Activated CD8-positive, alpha-beta memory T cell treated with anti-CD3 and anti-CD28 coated beads for 4 hours (primary cell): ENCODE measurements around the gene DNAJB12.
A peak's percentile ranks its signal among the peaks of the same experiment; 100 is the strongest.
"Not testable (repeated sequence)": the region's sequence is repeated elsewhere in the genome, so short reads cannot be mapped to it uniquely, and the experiment has no call there.

Experiments used
- DNase-seq, 2 donors: peaks; one replicate each; pipeline ENCODE4 v3.0.0-alpha.2; 2020; ENCODE audit warnings: low read depth in 2 of 2

Gene DNAJB12

DNA sequence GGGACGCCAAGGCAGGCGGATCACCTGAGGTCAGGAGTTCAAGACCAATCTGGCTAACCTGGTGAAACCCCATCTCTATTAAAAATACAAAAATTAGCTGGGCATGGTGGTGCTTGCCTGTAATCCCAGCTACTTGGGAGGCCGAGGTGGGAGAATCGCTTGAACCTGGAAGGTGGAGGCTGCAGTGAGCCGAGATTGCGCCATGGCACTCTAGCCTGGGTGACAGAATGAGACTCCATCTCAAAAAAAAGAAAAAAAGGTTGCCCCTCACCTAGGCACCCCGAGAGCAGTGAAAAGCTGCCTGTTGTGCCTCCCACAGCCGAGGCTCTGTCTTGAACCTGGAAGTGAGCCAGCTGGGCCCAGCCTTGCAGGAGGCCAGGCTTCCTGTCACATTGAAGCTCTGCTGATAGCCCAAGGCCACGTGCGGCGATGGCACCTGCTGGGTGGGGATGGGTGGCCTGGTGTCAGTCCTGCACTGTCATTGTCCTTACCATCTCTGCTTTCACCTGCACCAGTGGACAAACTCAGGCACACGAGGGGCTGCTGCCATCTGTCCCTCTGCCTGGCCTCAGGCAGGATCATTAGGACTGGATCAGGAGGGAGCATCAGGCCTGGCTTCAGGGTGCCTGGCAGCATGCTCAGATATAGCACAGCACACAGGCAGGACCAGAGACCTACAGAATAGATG lies 37.8 kb downstream of the DNAJB12 start:
- no peak for DNase-seq

GRCh38 chr10:72316386-72316700 lies 38.4 kb downstream of the DNAJB12 start:
- no peak for DNase-seq

DNA sequence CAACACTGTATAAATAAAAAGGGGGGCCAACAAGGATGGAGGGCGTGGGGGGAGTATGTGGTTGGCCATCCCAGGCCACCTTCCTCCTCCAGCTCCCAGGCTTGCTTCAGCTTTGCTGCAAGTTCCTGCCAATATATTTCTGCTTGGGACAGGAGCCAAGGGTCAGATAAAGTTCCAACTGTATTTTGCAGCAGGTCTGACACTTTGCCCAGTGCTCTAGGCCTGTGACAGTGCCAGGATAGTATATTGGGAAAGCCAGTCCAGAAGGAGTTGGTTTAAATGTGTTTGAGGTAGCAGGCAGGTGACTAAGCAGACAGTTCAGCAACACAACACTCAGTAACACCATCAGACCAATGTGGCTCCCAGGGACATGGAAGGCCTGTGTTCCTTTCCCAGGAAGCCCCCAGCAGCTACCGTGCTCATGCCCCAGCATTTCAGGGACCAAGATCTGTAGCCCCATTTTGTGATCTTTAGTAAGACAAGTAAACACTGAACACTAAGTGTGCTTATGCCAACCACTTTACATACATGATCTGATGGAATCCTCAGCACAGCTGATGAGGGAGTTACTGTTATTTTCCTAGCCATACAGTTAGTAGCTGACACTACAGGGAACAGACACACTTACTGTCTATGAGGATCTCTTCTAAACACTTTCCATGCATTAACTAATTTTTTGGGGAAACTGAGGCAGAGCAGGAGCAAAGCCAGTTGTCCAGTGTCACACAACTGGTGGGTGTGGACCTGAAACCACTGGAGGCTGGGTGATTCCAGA lies 38.9 kb downstream of the DNAJB12 start:
- DNase-seq, result no peak

- no peak for DNase-seq
These were observed 39.7 kb downstream of the DNAJB12 start for GRCh38 chr10:72315054-72315453.

- no peak for DNase-seq
These were observed 40.5 kb downstream of the DNAJB12 start for GRCh38 chr10:72314263-72314662.

DNA sequence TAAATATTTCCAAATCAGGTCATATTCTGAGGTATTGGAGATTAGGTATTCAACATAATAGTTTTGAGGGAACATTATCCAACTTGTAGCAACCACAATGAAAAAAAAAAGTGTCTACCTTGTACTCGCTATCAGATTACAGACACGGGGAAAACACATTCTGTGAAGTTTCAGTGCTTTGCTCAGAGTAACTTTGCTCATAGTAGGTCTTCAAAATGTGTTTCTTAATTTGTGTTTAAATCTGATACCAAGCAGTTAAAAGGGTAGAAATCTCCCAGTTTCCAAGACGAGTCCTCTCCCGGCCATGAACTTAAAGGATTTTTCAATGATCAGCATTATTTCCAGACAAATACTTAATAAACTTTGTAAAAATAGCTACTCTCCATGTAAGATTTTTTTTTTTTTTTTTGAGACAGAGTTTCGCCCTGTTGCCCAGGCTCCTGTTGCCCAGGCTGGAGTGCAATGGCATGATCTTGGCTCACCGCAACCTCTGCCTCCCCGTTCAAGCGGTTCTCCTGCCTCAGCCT lies 41.8 kb downstream of the DNAJB12 start:
- no peak for DNase-seq

- no peak for DNase-seq
These were observed 43.1 kb downstream of the DNAJB12 start for GRCh38 chr10:72311667-72312066.

DNA sequence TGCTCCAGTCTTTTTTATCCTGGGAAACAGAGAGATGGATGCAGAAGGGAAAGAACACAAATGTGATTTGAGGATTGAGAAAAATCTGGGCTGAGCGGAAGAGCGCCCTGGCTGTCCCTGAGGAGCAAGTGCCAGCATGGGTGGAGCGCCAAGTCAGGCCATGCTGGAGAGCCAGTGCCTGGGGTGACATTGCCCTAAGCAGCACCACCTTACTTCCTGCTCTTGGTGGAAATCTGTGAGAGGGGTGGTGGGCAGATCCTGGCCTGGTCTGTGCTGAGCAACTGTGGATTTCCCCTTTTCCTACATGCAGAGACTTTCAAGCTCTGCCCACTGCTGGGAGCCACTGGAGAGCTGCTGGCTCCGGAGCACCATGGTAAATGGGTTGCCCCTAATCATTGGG lies 44.1 kb downstream of the DNAJB12 start:
- no peak for DNase-seq

DNA sequence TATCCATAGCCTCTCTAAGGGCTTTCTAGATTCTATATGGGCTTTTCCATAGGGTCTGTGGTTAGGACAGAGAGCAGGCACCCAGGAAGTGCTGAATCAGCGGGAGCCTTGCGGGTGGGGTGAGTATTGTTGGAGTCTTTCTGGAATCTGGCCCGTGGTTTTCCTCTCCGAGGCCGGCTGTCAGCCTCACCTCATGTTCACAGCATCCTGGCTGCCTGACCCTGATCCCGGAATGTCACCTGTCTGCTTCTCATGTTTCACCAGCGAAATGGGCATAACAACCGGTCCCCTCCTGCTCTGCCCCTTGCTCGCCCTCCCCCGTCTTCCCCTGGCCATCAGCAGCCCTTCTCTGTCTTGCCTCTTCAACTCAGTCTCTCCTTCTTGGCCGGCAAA lies 44.5 kb downstream of the DNAJB12 start:
- DNase-seq, result no peak

DNA sequence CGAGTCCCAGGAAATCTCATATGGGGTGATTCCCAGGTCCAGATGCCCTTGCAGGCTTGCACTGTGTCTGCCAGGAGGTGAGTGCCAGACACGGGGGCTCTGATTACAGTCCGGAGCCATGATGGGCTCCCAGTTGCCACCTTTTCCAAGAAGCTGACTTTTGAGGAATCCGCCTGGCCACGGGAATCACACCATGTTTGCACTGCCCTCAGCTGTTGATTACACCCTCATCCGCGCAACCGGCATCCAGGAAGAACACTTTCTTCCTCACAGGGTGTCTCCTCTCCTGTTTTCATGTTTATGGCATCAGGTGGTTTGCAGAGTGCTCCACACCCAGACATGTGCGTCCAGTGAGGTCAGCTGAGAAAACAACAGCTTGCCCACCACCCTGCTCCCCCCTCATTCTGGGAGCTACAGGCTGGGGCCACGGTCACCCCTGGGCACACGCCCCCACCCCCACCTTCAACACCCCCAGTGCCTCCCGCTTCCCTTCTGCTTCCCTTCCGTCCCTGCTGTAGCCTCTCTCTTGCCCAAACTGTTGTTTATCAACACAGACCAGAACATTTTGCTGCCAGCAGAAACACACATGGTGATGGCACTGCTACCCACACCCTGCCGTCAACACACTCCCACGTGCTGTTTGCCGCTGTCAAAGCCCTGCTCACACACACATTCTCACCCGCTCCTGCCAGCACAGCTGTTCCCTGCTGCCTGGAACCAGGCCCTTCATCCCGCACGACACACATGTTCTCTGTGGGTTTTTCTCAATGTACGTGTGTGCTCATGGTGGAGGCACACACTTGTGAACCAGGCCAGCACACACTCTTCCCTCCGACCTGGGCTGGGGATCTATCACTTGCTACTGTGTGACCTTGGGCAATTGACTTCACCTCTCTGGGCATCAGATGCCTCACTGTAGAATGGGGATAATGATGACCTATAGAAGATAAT lies 45.2 kb downstream of the DNAJB12 start:
- DNase-seq, result no peak

DNA sequence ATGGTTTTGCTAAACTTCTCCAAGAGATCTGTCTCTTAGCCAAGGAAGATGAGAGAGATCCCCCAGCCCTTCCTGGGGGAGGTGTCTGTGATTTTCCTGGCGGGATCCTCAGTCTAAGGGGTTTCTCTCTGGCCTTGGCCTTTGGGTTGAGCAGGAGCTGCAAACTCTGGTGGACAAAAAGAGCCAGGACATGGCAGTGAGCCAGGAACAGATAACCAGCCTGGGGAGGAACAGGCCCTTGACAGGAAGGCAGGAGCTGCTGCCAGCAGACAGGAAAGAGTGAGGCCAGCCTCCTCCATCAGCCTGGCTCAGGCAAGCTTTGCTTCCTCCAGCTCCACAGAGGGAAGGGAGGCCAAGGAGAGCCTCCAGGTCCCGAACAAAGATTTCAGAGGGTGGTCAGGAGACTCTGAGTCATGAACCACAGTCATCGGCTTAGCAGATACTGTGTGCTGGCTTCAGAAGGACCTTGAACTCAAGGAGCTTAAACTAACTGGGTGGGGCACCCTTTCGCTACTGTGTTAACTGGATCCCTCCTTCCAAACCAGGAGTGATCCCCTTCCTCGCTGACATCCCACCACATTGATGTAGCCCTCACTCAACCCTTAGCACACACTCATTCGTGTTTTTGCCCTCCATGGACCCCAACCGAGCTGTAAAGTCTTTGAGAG lies 46.3 kb downstream of the DNAJB12 start:
- DNase-seq, result no peak

DNA sequence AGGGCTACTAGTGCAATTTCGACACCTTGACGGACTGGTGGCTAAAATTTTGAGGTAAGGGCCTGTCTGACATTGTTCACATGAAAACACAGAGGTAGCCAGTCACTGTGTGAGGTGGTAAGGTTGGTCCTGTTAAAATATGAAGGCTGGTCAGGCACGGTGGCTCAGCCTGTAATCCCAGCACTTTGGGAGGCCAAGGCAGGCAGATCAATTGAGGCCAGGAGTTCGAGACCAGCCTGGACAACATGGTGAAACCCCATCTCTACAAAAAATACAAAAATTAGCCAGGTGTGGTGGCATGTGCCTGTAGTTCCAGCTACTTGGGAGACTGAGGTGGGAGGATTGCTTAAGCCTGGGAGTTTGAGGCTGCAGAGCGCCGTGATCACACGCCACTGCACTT lies 47.0 kb downstream of the DNAJB12 start:
- not testable (repeated sequence) for DNase-seq

GRCh38 chr10:72306215-72306760 lies 48.4 kb downstream of the DNAJB12 start:
- DNase-seq, result no peak

- no peak for DNase-seq
These were observed 51.1 kb downstream of the DNAJB12 start for GRCh38 chr10:72303424-72304128.

DNA sequence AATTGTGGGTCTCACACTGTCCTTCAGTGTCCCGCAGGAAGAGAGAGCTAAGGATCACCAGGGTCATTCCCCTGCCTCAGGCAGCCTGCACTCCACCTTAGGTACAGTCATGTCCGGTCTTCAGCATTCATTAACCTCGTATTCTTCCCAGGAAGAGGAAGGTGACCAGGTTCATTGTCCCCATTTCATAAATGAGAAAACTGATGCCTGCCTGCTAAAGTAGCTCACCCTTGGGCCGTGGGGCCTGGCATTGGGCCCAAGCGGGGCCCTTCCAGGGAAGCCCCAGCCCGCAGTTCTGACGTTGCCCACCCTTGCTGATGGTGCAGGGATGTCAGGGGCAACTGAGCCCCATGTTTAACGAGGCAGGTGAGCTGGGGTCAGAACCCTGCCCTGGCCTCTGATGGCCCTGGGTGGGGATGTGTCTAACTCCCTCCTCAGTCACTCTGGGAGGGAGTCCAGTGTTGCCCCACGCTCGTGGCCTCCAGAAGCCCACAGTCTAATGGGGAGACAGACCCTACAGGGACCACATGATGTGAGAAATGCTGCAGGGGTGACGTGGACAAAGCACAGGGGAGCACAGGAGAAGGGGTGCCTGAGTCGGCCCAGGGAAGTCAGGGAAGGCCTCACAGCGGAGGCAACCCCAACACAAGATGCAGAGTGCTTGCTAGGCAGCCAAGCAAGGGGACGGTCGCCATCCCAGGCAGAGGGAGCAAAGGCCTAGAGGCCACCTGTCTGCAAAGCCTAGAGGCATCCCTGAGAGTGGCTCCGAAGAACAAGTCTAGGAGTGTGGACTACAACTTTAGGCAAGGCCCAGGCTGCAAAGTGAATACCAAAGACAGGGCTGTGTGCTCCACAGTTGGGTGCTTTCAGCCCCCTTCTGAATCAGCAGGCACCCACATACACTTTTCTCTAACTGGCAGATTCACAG lies 55.9 kb downstream of the DNAJB12 start:
- no peak for DNase-seq

DNA sequence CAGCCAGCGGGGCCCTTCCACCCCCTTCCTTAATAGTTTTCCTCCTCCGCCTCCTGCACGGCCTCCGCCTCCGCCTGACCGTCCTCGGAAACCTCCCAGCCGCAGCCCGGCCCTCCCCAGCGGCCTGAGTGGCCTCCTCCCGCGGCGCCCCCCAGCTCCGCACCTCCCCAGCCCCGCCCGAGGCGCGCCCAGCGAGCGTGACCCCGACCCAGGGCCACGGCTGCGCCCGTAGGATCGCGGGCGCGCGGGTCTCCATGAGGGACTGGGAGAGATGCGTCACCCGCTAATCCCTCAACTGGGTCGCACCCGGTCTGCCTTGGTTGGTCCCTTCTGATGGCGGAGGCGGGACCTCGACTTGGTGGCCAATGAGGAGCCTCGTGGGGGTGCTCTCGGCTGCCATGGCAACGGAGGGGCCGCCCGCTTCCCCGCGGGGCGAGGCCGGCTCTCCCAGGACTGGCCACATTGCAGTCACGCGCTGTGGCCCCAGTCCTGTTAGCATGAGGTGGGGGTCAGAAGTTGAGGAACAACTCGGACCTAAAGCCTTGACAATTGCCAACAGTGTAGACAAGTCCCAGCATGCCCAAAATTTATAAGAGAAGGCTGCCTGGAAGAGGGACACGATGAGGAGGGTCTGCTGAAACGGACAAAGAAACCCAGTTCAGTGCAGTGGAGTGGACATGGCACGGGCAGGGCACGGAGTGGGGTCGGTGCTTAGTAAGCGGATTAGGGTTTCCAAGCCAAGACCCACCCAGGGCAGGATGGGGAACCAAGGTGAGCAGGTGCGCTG lies 56.7 kb downstream of the DNAJB12 start:
- peak; percentile 74 to 83 for DNase-seq

GRCh38 chr10:72297281-72297804 lies 57.4 kb downstream of the DNAJB12 start:
- DNase-seq, result peak; percentile 88 to 94

DNA sequence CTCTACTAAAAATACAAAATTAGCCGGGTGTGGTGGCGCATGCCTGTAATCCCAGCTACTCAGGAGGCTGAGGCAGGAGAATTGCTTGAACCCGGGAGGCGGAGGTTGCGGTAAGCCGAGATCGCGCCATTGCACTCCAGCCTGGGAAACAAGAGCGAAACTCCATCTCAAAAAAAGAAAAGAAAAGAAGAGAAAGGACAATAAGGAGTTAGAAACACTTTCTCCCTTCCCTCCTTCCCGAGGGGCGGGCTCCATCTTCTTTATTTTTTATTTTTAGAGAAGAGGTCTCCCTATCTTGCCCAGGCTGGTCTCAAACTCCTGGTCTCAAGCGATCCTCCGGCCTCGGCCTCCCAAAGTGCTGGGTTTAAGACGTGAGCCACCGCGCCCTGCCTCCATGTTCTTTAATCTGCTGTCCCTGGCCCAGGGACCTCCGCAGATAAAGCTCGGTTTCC lies 57.9 kb downstream of the DNAJB12 start:
- DNase-seq, result not testable (repeated sequence)
